ENCODE measurements around the gene RGS7. TPM values are rescaled to one million over a fixed set of nuclear protein-coding genes. Genes with fewer than 3 reads are reported as not detected.

Gene RGS7
- total and polyA plus RNA-seq, 2 of the 8 experiments (the other 6 are each of a cell fraction or from before 2014, with no cell fraction given), result 1.6 to 3.0 TPM

- H3K79me1 ChIP-seq (ENCODE audit: low read depth, low read length), result no peaks in the 10 kb centered on the region
- no peak overlapping the region for H2BK5ac ChIP-seq (ENCODE audit: low read depth, low read length)
- CTCF ChIA-PET (ENCODE audit: partially characterized antibody), result interaction anchor here (0.6 to 0.7 kb wide), 2 partner anchors 9 to 24 kb away, joined by 4 read pairs; no protein-coding TSS in a partner anchor
- H2BK120ac ChIP-seq (replicated peaks; ENCODE audit: low read depth, low read length), result no peak overlapping the region
- H3K14ac ChIP-seq (ENCODE audit: insufficient read length), result no peak overlapping the region
- H3K9me3 ChIP-seq (ENCODE audit: insufficient read depth in 2 of 2, low read depth in 1 of 2, low read length in 1 of 2), result no peaks in the 10 kb centered on the region
- no peak overlapping the region for H3K27ac ChIP-seq (ENCODE audit: low read depth, low read length)
- H2BK20ac ChIP-seq (ENCODE audit: low read length), result no peak overlapping the region
- no peak overlapping the region for H3K18ac ChIP-seq (ENCODE audit: extremely low read depth, low read length)
- H2BK12ac ChIP-seq (ENCODE audit: low read depth, low read length), result no peak overlapping the region
- H3K4me1 ChIP-seq (replicated peaks in 1 of 4; ENCODE audit: control insufficient read depth in 3 of 4, insufficient read depth in 4 of 4, low read length in 3 of 4), result no peaks in the 10 kb centered on the region
- no peak overlapping the region for H2AK5ac ChIP-seq (ENCODE audit: low read depth, low read length)
- H3K79me2 ChIP-seq (ENCODE audit: control insufficient read depth in 1 of 2, insufficient read depth in 2 of 2, low read length in 2 of 2), result no peaks in the 10 kb centered on the region
- no peaks in the 10 kb centered on the region; the same call in 1 of the 2 replicates for H3K23me2 ChIP-seq (ENCODE audit: low read depth, low read length)
- H4K8ac ChIP-seq (ENCODE audit: extremely low read depth, insufficient read depth, low read length), result no peak overlapping the region
- no peaks in the 10 kb centered on the region for H3K36me3 ChIP-seq (ENCODE audit: control insufficient read depth in 2 of 4, insufficient read depth in 4 of 4, low read length in 3 of 4)
- no peak overlapping the region for H4K5ac ChIP-seq (ENCODE audit: insufficient read length, low read depth, low read length)
- DNase-seq (ENCODE audit: low read depth in 1 of 2, low spot score in 2 of 2) (no peak), FAIRE-seq (no peak)
- H2BK15ac ChIP-seq (ENCODE audit: low read length), result no peak overlapping the region
- POLR2A ChIA-PET (ENCODE audit: partially characterized antibody), result no interaction called here
- no peak overlapping the region for H3K23ac ChIP-seq (ENCODE audit: insufficient read length)
- WGBS, 2 experiments (ENCODE audit: extremely low coverage in 1 of 2, insufficient coverage in 1 of 2, insufficient read length in 1 of 2, insufficient replicate concordance in 2 of 2, low coverage in 1 of 2, low lambda C conversion rate in 2 of 2, missing lambda C conversion rate in 1 of 2), result 94% methylated on average over 5 of the region's 5 CpGs; no CpG with 5 or more reads in 1 of the 2 experiments
- H3K9ac ChIP-seq (replicated peaks in 1 of 4; ENCODE audit: extremely low read depth in 1 of 4, low read depth in 3 of 4, low read length in 3 of 4), result no peak overlapping the region
- no peak overlapping the region for H3K56ac ChIP-seq (replicated peaks; ENCODE audit: insufficient read length, low read depth, low read length)
- H4K91ac ChIP-seq (replicated peaks; ENCODE audit: insufficient read length, low read length), result no peak overlapping the region
- H3K27me3 ChIP-seq (replicated peaks in 1 of 4; ENCODE audit: control insufficient read depth in 3 of 4, extremely low read depth in 1 of 4, insufficient read depth in 3 of 4, low read length in 3 of 4), result no peaks in the 10 kb centered on the region
- H4K20me1 ChIP-seq (replicated peaks in 1 of 2; ENCODE audit: control insufficient read depth in 1 of 2, insufficient read depth in 2 of 2, low read length in 2 of 2), result no peaks in the 10 kb centered on the region
- H2AFZ ChIP-seq (ENCODE audit: low read length), result no peak overlapping the region
- no peak overlapping the region for H3K4me3 ChIP-seq (ENCODE audit: extremely low read depth in 1 of 4, insufficient read depth in 2 of 4, low read depth in 3 of 4, low read length in 4 of 4)
- TF ChIP-seq HDAC6 (IDR thresholded peaks at IDR 0.05; ENCODE audit: low read depth, low read length), result no peak
- TF ChIP-seq NANOG (IDR thresholded peaks at IDR 0.05; ENCODE audit: insufficient read depth, low read depth, low read length, poor library complexity, severe bottlenecking), result no peak
- TF ChIP-seq NRF1 (IDR thresholded peaks at IDR 0.05; ENCODE audit: low read depth, low read length), result no peak
- no peak for TF ChIP-seq CHD2 (IDR thresholded peaks at IDR 0.05; ENCODE audit: low read length)
- TF ChIP-seq TBP (IDR thresholded peaks at IDR 0.05; ENCODE audit: low read depth, low read length), result no peak
- H3K4ac ChIP-seq (replicated peaks; ENCODE audit: insufficient read length, low read depth, low read length), result no peak overlapping the region
- no peak overlapping the region for H3K4me2 ChIP-seq (ENCODE audit: insufficient read depth in 1 of 2, low read depth in 2 of 2, low read length in 2 of 2)
Observed at GRCh38 chr1:241181971-241182370, 175.0 kb downstream of the RGS7 start.
